ENCODE results near the gene ORC6.

Gene ORC6

DNA sequence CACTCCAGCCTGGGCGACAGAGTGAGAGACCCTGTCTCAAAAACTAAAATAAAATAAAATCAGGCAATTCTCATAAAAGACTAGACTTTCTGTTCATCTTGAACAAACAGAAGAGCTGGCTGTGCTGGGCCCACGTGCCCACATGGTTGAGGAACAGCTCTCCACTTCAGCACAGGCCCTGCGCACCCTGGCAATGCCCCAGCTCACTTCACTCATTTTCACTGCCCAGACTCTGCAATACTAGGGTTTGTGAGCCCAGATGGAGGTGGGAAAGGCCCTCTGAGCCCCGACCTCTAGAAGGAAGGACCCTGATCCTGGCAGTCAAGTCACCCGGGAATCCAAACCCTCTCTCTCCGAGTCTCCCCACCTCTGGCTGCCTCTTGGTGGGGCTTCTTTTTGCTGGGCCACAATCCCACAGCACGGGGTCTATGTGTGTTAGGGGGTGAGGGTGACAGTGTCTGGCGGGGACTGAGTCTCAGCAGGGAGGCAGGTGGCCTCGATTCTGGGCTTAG is 43.9 kb downstream of the ORC6 start:
- DNase-seq: no peak

DNA sequence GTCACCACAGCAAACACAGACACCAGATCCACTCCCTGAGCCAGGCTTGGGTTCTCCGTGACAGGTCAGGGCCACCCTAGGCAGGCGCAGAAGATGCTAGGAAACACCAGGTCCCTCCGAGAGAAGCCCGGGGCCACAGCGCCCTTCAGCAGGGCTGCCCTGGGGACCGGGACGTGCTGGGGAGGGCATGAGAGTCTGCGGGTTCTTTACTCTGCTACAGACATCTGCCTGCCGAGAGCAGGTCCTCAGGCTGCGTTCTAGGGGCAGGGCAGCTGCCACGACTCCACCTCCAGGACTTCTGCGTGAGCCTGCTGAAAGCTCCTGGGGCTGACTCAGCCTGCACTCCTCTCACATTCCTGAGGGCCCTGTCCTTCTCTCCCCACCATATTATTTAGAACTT is 47.2 kb downstream of the ORC6 start:
- no peak for DNase-seq

DNA sequence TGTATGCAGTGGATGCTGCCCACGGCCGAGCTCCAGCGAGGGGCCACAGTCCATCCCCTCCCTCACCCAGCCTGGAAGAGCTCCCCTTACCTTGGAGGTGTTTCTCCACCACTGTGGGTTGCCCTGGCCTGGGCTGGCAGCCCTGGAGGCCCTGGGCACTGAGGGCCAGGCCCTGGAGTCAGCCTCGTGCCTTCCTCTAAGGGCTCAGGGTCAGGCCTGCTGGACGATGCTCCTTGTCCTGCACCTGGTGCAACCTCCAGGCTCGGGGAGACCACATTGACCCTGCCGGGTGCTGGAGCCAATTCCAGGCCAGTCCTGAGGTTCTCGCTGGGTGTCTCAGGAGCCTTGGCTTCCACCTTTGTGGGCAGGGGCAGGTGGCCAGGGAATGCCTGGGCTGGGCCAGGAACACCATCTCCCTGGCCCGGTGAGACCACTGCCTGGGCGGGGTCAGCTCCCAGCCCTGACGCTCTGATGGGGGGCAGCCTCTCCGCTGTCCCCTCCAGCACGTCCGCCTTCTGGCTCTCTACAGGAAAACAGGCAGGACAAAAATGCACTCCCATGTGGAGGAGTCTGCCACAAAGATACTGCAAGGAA is 48.3 kb downstream of the ORC6 start:
- DNase-seq: no peak

DNA sequence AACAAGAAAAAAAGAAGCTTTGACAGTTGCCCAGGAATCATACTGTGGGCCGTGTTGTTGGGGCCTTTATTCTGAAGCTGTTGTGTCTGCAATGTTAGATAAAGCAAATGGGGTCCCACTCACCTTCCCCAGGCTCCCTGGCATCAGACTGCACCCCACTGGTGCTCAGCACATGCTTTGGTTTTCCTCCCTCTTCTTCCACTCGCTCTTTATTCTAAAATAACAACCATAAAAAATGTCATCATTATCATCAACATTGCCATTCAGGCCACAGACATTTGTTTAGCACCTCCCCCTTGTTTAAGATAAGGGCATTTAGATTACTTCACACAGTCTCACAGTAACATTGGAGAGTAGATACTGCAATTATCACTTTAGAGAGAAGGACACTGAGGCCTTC is 50.5 kb downstream of the ORC6 start:
- no peak for DNase-seq

DNA sequence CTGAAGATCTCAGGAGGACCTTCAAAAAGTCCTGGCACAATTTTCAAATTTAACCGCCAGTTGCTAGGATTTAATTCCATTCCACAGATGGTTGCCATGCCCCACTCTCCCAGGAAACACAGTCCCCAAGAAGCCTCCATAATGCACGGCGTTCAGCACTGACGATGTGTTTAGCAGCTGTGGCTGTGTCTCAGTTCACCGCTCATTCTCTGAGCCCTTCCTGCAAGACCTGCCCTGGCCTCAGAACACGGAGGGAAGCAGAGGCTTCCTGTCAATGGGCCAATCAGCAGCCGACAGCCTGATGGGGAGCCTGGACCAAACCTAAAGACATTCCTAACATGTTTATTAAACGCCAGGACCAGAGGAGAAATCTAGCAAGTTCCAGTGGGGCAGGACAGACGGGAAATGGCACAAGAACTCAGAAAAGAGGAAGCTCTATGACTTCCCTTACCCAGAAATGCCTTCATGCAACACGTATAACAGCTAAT is 53.8 kb downstream of the ORC6 start:
- peak; percentile 7 for DNase-seq

DNA sequence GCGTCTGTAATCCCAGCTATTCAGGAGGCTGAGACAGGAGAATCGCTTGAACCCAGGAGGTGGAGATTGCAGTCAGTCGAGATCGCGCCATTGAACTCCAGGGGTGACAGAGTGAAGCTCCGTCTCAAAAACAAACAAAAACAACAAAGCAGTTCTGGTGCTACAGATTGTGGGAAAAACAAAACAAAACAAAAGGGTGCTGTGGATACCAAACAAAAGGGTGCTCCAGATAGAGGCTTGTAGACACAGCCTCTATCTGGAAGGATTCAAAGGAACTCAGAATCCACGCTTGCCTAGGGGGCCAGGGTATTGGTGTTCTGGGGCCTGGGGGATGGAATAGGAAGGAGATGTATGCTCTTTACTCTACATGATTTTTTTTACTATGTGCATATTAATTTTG is 56.2 kb downstream of the ORC6 start:
- DNase-seq: no peak

DNA sequence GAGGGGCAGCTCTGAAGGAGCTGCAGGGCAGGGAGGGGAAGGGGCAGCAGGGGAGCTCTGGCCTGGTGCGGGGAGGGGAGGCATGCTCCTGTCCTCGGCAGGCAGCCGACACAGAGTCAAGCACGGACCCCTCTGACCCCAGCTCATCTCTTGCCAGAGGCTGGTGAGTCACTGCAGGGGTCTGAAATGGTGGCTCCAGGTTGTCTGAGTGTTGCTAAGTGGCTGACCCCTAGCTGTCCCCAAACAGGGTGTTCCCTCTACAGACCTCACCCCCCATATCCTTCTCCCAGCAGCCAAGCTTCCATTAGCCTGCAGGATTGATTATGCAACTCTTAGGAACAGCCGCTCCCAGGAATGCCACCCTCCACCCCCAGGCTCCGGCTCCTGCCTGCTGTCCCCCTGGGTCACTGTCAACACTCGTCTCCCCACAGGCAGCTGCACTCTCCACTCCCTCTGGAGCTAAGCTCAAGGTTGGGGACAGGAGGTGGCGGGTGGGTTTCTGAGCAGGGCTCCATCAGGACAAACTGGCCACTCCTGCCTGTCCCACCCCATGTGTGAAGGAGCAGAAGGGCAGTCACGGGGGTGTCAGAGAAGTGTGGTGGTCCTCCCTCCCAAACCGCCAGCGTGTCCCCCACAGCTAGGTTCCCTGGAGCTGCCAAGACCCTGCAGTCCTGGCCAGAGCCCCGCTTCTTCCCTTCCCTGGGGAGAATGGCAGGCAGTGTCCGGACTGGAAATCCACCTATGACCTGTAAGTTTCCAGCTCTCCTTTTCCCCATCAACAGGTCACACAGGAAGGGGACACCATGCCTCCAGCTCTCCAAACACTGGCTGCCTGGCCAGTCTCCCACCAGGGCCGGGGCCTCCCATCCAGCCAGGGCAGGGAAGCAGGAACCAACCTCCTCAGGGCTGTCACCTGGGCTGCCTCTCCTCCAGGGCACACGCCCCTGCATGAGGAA is 57.6 kb downstream of the ORC6 start:
- DNase-seq: no peak
